ENCODE data around the gene CXCL6.

The CXCL6 gene

GRCh38 chr4:73811841-73812240, 24.6 kb upstream of the CXCL6 start:
- no peak for TF ChIP-seq ZFX (IDR thresholded peaks at IDR 0.05)
- no peak for TF ChIP-seq CTCF (conservative IDR thresholded peaks at IDR 0.05)
- no peak overlapping the region for H3K27ac ChIP-seq

GRCh38 chr4:73814679-73815078, 21.8 kb upstream of the CXCL6 start:
- TF ChIP-seq CTCF (conservative IDR thresholded peaks at IDR 0.05) (no peak), ZFX (IDR thresholded peaks at IDR 0.05) (no peak)
- H3K27ac ChIP-seq, result no peak overlapping the region

- H3K27ac ChIP-seq, result no peak overlapping the region
- no peak for TF ChIP-seq CTCF (conservative IDR thresholded peaks at IDR 0.05)
- TF ChIP-seq ZFX (IDR thresholded peaks at IDR 0.05), result no peak
These were observed 21.3 kb upstream of the CXCL6 start for GRCh38 chr4:73815145-73815544.

- TF ChIP-seq CTCF (conservative IDR thresholded peaks at IDR 0.05) (no peak), ZFX (IDR thresholded peaks at IDR 0.05) (no peak)
- H3K27ac ChIP-seq, result no peak overlapping the region
These were observed 19.7 kb upstream of the CXCL6 start for GRCh38 chr4:73816814-73817213.

DNA sequence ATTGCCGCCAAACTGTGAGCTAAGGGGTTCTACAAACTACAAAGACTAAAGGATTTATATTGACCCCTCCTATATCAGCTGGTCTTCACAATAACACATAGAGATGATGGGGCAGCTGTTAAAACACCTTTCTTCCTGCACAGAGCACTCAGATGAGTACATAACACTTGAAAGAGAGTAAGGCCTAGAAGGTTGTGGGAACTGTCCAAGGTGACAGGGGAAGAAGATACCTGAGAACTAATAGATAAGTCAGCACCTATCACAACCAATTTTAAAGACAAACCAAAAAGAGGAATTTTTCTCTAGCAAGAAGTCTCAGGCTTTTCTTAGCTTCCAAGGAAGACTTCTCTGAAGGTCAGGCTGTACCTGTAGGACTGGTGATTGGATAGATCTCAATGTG, 19.1 kb upstream of the CXCL6 start:
- TF ChIP-seq ZFX (IDR thresholded peaks at IDR 0.05) (no peak), CTCF (conservative IDR thresholded peaks at IDR 0.05) (no peak)
- H3K27ac ChIP-seq, result no peak overlapping the region

DNA sequence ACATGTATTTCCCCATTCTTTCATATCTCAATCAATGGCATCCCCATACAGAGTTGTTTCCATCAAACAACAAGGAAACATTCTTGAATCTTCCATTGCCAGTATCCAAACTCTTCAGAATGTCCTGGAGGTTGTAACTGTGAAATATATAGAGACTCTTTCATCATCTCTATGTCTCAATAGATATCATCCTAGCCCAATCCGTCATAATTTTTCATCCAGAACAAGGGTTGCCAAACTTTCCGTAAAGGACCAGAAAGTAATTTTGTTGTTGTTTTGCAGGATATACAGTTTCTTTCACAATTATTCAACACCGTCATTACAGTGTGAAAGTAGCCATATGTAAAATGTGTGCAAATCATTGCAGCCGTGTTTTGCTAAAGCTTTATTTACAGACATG, 15.2 kb upstream of the CXCL6 start:
- no peak overlapping the region for H3K27ac ChIP-seq
- TF ChIP-seq ZFX (IDR thresholded peaks at IDR 0.05) (no peak), CTCF (conservative IDR thresholded peaks at IDR 0.05) (no peak)

DNA sequence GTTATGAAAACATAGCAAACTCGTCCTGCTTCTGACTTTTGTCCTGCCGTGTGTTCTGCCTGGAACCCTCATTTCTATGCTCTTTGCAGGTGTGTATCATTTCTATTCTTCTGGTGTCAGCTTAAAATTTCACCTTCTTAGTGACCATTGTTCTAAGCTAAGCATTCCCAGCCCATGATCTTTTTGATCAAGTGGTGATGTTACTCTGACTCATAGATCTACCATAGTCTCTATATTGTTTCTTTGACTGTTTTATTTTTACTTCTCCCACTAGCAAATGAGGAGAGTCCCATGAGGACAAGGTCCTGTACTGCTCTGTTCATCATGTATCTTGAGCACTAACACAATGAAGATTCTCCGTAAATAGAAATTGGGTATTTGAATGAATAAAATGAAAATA, 14.1 kb upstream of the CXCL6 start:
- TF ChIP-seq CTCF (conservative IDR thresholded peaks at IDR 0.05) (no peak), ZFX (IDR thresholded peaks at IDR 0.05) (no peak)
- no peak overlapping the region for H3K27ac ChIP-seq

Measured in C4-2B (cell line).